LNCaP clone FGC (cell line): Measurements from ENCODE around the gene CISD2.
A peak's percentile ranks its signal among the peaks of the same experiment; 100 is the strongest.
"Not testable (repeated sequence)": the region's sequence is repeated elsewhere in the genome, so short reads cannot be mapped to it uniquely, and the experiment has no call there.

Source experiments
- DNase-seq: peaks from one replicate; pipeline ENCODE4 v3.0.0-alpha.2; 2011; ENCODE audit warnings: low read depth
- H3K4me3 ChIP-seq: 2 replicates; pipeline ENCODE4 v1.5.1; 2011; ENCODE audit warnings: mild to moderate bottlenecking, low read depth, low read length, control low read depth
- TF ChIP-seq, protein P1 (sequence below): IDR thresholded peaks from 2 replicates; pipeline ENCODE4 v1.5.1; 2012; ENCODE audit warnings: mild to moderate bottlenecking; ENCODE audit not compliant: control insufficient read depth, insufficient read depth; ENCODE audit errors: extremely low read depth

The CISD2 gene, protein sequence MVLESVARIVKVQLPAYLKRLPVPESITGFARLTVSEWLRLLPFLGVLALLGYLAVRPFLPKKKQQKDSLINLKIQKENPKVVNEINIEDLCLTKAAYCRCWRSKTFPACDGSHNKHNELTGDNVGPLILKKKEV

DNA sequence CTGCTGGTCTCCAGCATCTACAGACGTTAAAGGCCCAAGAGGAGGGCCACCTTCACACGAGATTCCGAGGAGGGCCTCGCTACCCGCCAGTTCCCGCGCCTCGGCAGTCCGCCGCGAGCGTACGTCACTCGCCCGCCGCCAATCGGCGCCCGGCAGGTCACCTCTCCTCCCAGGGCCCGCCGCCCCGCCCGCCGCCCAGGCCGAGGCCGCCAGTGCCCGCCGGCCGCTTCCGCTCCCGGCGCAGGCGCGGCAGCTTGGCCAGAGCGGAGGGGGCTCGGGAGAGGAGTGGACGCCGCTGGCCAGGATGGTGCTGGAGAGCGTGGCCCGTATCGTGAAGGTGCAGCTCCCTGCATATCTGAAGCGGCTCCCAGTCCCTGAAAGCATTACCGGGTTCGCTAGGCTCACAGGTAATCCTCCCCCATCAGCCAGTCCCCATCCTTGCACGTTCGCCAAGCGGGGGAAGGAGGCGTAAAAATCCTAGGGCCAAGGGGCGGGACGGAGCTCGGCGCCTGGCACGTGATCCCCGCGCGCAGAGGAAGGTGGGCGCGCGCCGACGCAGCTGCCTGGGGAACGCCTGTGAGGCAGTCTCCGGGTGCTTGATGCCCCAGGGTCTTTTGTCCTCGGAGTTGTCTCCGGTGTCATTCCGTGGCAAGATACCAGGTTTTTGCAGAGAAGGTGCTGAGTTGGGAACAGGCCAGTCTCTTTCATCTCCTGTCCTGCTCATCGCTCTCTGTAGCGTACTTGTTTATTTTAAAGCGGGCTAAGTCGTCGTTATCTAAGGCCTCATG lies at the start of gene CISD2:
Gene CISD2 (plus strand): TSS at position 212 of the 788 bp plus-strand sequence. CDS start 93 bp downstream, at position 305.
- DNase-seq = peak; percentile 61
- H3K4me3 ChIP-seq = peak within 1 kb of the TSS; percentile 57
- TF ChIP-seq, protein P1, sequence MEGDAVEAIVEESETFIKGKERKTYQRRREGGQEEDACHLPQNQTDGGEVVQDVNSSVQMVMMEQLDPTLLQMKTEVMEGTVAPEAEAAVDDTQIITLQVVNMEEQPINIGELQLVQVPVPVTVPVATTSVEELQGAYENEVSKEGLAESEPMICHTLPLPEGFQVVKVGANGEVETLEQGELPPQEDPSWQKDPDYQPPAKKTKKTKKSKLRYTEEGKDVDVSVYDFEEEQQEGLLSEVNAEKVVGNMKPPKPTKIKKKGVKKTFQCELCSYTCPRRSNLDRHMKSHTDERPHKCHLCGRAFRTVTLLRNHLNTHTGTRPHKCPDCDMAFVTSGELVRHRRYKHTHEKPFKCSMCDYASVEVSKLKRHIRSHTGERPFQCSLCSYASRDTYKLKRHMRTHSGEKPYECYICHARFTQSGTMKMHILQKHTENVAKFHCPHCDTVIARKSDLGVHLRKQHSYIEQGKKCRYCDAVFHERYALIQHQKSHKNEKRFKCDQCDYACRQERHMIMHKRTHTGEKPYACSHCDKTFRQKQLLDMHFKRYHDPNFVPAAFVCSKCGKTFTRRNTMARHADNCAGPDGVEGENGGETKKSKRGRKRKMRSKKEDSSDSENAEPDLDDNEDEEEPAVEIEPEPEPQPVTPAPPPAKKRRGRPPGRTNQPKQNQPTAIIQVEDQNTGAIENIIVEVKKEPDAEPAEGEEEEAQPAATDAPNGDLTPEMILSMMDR = no peak

DNA sequence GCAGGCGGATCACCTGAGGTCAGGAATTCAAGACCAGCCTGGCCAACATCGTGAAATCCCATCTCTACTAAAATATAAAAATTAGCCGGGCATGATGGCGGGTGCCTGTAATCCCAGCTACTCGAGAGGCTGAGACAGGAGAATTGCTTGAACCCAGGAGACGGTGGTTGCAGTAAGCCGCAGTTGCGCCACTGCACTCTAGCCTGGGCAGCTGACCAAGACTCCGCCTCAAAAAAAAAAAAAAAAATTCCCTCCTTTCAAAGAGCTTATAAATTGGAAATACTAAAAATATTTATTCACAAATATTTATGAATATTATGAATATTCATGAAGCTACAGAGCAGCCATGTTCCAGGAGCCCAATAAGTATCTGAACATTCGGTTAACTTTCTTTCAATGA lies 49.7 kb upstream of the CISD2 start:
- H3K4me3 ChIP-seq, DNase-seq: not testable (repeated sequence)

DNA sequence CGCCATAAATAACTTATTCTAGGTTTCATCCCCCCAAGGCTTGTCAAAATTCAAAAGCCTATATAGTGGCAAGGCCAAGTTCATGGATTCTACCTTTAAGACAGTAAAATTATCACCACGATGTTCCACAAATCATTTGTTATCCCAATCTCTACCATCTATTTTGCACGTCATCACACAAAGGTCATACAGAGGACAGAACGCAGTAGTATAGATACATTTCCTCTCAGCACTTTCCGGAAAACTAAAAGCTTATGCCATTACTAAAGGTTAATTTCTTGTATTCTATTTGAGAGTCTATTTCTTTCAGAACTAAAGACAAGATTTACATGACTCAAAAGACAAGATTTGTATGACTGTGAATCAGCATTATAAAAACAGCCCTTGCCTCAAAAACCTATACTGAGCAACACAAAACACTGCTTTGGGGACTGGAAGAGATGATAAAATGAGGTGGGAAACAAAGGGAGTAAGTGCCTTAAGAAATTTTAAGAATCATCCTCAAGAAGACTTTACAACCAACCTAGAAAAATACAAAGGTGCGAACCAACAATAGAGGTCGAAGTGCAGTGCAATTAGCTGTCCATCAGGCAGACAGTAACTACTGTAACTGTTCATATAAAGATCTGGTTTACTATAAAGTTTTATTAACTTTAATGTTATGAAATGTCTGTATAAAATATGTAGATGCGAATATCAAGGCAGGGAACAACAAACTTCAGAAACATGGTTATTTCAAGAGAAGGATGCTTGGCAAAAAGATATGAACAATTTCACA lies 49.0 kb upstream of the CISD2 start:
- TF ChIP-seq, protein P1 = no peak
- H3K4me3 ChIP-seq = no peak overlapping the region
- DNase-seq = no peak

DNA sequence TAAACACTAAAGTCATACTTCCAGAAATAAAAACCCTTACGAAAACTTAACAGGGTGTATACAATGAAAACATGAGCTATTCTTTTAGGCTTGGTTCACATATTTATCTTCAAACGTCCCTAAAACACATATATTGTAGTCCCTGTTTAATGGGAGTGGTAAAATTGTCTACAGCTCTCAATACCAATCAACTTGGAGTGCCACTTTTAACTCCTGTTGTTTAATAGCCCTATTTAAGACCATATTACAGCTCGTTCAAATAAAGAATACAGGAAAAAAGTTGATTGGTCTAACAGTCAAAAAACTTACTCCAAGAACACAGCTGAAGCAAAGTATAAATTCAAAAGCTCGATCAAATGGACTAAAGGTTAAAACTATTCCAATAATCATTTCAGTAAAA lies 45.3 kb upstream of the CISD2 start:
- TF ChIP-seq, protein P1 = no peak
- DNase-seq = no peak
- H3K4me3 ChIP-seq = peak overlapping the region; percentile 76; the same call in 1 of the 2 replicates

DNA sequence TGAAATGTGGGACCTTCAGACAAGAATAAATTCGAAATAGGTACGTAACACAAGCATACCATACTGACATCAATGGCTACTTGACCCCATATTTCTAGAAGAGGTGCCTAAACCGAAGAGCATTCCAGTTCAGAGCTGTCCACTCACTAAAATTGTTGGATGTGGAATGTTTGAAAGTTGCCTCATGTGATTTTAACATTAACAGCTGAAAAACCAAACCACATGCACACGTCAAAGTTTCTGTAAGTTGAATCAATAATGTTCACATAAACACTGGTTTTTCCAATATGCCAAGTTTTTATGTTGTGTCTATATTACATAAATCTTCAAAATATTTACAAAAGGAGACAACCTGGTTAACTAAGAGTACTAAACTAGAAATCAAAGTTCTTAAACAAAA lies 44.9 kb upstream of the CISD2 start:
- DNase-seq = no peak
- H3K4me3 ChIP-seq = peak overlapping the region; percentile 76; the same call in 1 of the 2 replicates
- TF ChIP-seq, protein P1 = no peak

DNA sequence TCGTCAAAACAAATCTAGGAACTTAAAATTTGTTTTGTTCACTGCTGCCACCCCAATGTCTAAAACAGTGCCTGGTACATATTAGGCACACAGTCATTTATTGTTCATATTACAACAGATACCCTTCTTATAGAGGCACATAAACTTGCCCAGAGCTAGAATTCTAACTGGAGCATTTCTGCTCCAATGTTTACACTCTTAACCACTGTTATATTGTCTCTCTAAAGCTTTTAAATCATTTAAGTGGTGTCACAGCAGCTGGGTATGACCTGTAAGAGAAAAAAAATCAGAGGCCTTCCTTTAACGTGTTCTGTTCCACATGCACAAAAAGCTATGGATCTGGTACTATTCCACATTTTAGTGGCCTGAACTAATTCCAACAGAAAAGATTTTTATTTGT lies 44.4 kb upstream of the CISD2 start:
- TF ChIP-seq, protein P1 = no peak
- H3K4me3 ChIP-seq = peak overlapping the region; percentile 76
- DNase-seq = no peak

DNA sequence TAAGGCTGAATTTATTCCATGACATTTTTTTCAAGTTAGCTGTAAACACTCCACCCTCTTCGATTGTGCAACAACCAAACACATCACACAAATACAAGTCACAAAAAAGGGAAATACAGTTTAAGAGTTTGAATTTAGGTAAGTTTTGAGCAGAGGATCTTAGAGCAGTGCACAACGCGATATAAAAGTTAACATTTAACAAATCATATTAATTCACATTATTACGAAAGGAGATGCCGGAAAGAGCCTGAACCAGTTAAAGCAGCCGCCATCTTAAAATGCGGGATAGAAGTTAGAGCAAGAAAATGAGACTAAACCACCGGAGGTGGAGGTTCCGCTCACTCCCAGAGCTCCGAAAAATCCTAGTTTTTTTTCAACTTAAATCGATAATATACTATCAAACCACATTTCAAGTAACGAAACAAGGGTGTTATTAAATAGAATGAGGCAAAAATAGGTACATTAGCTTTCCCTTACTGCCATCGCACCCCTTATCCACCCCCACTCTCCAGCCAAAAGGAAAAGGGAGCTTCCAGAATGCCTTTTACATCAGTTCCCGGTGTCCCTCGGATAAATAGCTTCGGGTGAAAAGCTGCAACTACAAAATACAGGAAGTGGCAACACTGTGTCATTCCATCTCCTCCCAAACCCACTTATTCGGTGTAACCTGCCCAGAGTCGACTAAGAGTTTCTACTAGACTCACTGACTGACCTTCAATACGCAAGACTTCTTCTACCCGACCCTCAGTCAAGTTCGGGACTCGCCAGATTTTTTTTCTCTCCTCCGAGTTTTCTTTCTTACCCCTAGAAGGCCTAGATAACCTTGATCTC lies 43.3 kb upstream of the CISD2 start:
- TF ChIP-seq, protein P1 = no peak
- DNase-seq = peak; percentile 46
- peak overlapping the region; percentile 76 for H3K4me3 ChIP-seq
